ENCODE results near the gene NDST4.

The NDST4 gene

DNA sequence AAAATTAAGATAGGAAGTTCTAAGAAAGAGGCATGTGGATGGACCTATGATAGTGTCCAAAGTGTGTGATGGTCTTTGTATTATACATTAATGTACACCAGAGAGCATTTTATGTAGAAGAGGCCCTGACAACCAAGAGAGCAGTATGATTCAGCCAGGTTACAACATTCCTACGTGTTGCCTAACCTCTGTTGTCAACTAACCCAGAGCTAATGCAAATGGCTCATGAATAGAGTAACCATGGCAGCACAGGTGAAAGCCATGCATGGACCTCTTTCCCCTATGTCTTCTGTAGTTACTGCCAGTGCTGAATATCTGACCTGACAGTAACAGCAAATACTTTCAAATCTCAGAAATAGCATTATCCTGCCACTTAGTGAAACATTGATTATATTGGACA, 255.6 kb downstream of the NDST4 start:
- ATAC-seq = no peak
- TF ChIP-seq PPARA (CRISPR knock-in tag; IDR thresholded peaks at IDR 0.05; ENCODE audit: borderline replicate concordance) = no peak
- TF ChIP-seq ZFP3 (CRISPR knock-in tag; IDR thresholded peaks at IDR 0.05) = no peak
- no peak for TF ChIP-seq OSR1 (CRISPR knock-in tag; IDR thresholded peaks at IDR 0.05)
- no peak for TF ChIP-seq ZNF70 (CRISPR knock-in tag; IDR thresholded peaks at IDR 0.05)
- TF ChIP-seq SNAI2 (CRISPR knock-in tag; IDR thresholded peaks at IDR 0.05) = no peak
- TF ChIP-seq BACH2 (CRISPR knock-in tag; IDR thresholded peaks at IDR 0.05; ENCODE audit: borderline replicate concordance) = no peak
- no peak for TF ChIP-seq ZNF565 (CRISPR knock-in tag; conservative IDR thresholded peaks at IDR 0.05; ENCODE audit: low read depth)
- TF ChIP-seq, protein P1, sequence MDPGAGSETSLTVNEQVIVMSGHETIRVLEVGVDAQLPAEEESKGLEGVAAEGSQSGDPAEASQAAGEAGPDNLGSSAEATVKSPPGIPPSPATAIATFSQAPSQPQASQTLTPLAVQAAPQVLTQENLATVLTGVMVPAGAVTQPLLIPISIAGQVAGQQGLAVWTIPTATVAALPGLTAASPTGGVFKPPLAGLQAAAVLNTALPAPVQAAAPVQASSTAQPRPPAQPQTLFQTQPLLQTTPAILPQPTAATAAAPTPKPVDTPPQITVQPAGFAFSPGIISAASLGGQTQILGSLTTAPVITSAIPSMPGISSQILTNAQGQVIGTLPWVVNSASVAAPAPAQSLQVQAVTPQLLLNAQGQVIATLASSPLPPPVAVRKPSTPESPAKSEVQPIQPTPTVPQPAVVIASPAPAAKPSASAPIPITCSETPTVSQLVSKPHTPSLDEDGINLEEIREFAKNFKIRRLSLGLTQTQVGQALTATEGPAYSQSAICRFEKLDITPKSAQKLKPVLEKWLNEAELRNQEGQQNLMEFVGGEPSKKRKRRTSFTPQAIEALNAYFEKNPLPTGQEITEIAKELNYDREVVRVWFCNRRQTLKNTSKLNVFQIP (CRISPR knock-in tag; IDR thresholded peaks at IDR 0.05; ENCODE audit: borderline replicate concordance, low read depth) = no peak
- no peak for TF ChIP-seq TCF4 (CRISPR knock-in tag; IDR thresholded peaks at IDR 0.05; ENCODE audit: borderline replicate concordance)
- no peak for TF ChIP-seq ZC3H10 (CRISPR knock-in tag; IDR thresholded peaks at IDR 0.05)
- TF ChIP-seq TSHZ2 (CRISPR knock-in tag; IDR thresholded peaks at IDR 0.05) = no peak
- TF ChIP-seq PATZ1 (CRISPR knock-in tag; IDR thresholded peaks at IDR 0.05; ENCODE audit: borderline replicate concordance) = no peak
- no peak for TF ChIP-seq ESRRG (CRISPR knock-in tag; IDR thresholded peaks at IDR 0.05)
- no peak for TF ChIP-seq RARB (CRISPR knock-in tag; IDR thresholded peaks at IDR 0.05)
- no peak for TF ChIP-seq ISL1 (CRISPR knock-in tag; IDR thresholded peaks at IDR 0.05)
- TF ChIP-seq GLIS3 (CRISPR knock-in tag; IDR thresholded peaks at IDR 0.05) = no peak
- no peak for TF ChIP-seq ARNTL (CRISPR knock-in tag; IDR thresholded peaks at IDR 0.05; ENCODE audit: borderline replicate concordance, low read depth)
- TF ChIP-seq, protein P2, sequence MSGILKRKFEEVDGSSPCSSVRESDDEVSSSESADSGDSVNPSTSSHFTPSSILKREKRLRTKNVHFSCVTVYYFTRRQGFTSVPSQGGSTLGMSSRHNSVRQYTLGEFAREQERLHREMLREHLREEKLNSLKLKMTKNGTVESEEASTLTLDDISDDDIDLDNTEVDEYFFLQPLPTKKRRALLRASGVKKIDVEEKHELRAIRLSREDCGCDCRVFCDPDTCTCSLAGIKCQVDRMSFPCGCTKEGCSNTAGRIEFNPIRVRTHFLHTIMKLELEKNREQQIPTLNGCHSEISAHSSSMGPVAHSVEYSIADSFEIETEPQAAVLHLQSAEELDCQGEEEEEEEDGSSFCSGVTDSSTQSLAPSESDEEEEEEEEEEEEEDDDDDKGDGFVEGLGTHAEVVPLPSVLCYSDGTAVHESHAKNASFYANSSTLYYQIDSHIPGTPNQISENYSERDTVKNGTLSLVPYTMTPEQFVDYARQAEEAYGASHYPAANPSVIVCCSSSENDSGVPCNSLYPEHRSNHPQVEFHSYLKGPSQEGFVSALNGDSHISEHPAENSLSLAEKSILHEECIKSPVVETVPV (CRISPR knock-in tag; IDR thresholded peaks at IDR 0.05) = no peak
- TF ChIP-seq ZNF8 (CRISPR knock-in tag; IDR thresholded peaks at IDR 0.05) = no peak

DNA sequence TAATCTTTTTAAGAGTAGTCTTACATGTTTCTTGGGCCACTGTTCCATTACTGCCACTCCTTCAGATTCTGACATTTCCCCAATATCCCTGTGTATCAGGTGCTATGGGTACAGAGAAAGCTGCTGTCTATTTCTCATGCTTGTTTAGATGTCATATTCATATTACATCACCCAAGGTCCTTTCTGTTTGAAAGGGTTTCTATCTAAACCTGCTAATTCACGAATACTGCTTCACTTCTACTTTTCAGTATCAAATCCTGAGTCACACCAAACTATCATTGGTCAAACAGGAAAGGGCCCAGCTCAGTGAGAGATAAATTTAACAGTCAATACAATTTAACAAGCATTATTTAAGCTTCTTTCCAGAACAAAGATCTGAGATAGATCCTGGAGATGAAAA, 273.4 kb downstream of the NDST4 start:
- TF ChIP-seq, protein P1 (CRISPR knock-in tag; IDR thresholded peaks at IDR 0.05; ENCODE audit: borderline replicate concordance, low read depth) = no peak
- no peak for TF ChIP-seq PATZ1 (CRISPR knock-in tag; IDR thresholded peaks at IDR 0.05; ENCODE audit: borderline replicate concordance)
- TF ChIP-seq CSDC2 (CRISPR knock-in tag; IDR thresholded peaks at IDR 0.05) = no peak
- TF ChIP-seq ZC3H10 (CRISPR knock-in tag; IDR thresholded peaks at IDR 0.05) = no peak
- TF ChIP-seq ZNF565 (CRISPR knock-in tag; conservative IDR thresholded peaks at IDR 0.05; ENCODE audit: low read depth) = no peak
- no peak for TF ChIP-seq OSR1 (CRISPR knock-in tag; IDR thresholded peaks at IDR 0.05)
- TF ChIP-seq BACH2 (CRISPR knock-in tag; IDR thresholded peaks at IDR 0.05; ENCODE audit: borderline replicate concordance) = no peak
- TF ChIP-seq ZNF70 (CRISPR knock-in tag; IDR thresholded peaks at IDR 0.05) = no peak
- TF ChIP-seq GLIS3 (CRISPR knock-in tag; IDR thresholded peaks at IDR 0.05) = no peak
- no peak for TF ChIP-seq TSHZ2 (CRISPR knock-in tag; IDR thresholded peaks at IDR 0.05)
- TF ChIP-seq ZFP3 (CRISPR knock-in tag; IDR thresholded peaks at IDR 0.05) = no peak
- no peak for ATAC-seq

Measured in SK-N-SH treated with all-trans-retinoic acid at 6 μM for 48 hours (cell line).